Glomerular visceral epithelial cell (primary cell): ENCODE data around the gene SLC45A1.

Experiments used
- DNase-seq: peaks from one replicate; pipeline ENCODE4 v3.0.0-alpha.2; 2016; ENCODE audit errors: extremely low spot score

Gene SLC45A1

DNA sequence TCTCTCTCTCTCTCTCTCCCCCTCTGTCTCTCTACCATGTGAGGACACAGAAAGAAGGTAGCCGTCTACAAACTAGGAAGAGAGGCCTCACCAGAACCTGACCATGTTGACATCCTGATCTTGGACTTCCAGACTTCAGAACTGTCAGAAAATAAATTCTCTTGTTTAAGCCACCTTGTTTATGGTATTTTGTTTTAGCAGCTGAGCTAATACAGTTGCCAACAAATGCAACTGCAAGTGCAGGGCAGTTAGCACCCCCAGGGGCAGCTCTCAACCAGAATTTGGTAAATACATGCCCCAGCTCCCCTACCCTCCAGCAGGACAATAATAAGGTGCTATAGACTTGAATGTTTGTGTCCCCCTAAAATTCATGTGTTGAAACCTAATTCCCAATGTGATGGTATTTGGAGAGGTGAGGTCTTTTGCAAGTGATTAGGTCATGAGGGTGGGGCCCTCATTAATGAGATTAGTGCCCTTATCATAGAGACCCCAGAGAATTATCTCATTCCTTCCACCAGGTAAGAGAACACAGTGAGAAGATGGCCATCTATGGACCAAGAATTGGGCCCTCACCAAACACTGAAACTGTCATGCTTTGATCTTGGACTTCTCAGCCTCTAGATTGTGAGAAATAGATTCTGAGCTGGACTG is 6.7 kb upstream of the SLC45A1 start:
- no peak for DNase-seq

DNA sequence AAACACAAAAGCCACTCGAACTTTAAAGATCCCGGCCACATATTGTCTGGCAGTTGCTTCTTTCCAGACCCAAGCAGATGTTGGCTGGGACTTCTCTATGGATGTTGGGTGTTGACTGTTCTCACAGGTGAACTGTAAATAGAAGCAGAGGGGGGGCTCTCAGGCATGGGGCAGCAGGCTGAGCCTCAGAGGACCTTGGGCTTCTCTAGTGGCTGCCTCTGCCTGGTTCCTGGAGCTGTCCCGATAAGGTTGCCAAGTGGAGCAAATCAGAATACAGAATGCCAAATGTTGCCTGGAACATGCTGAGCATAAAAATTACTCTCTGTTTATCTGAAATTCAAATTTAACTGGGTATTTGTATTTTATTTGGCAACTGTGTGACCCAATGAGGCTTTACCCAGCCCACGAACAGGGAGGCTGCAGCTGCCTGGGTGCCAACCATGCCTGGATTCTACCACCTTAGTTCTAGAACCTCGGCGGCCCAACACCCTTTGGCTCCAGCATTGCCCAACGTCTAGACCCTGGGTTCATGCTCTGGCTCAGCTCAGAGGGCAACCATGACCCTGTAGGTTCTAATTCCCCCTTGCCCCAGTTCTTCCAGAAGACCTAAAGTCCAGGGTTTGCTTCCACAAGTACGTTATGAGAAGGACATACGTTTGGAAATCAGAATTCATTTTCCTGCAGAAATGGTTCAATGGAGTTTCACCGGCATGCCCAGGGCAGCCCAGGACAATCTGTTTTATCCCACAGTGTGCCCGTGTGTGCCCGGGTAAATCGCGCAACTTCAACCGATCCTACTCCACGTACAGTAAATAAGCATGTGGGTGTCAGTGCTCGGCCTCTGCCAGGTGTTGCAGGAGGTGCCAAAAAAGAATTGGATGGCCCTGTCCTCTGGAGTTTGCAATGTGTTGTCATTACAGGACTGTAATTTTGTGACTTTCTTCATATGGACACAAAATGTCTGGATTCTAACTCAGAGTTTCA is 5.4 kb upstream of the SLC45A1 start:
- DNase-seq = no peak

DNA sequence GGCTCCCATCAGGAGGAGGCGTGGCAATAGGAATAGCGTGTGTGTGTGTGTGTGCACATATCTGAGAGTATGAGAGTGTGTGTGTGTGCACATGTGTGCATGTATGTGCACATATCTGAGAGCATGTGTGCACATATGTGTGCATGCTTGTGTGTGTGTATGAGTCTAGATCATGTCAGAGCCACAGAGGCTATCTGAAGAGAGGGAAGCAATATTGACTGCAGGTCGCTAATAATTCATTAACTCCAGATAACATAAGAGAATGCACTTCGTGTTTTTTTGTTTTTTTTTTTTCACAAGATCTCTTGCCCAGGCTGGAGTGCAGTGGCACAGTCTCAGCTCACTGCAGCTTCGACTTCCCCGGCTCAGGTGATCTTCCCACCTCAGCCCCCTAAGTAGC is 4.7 kb upstream of the SLC45A1 start:
- DNase-seq = no peak

DNA sequence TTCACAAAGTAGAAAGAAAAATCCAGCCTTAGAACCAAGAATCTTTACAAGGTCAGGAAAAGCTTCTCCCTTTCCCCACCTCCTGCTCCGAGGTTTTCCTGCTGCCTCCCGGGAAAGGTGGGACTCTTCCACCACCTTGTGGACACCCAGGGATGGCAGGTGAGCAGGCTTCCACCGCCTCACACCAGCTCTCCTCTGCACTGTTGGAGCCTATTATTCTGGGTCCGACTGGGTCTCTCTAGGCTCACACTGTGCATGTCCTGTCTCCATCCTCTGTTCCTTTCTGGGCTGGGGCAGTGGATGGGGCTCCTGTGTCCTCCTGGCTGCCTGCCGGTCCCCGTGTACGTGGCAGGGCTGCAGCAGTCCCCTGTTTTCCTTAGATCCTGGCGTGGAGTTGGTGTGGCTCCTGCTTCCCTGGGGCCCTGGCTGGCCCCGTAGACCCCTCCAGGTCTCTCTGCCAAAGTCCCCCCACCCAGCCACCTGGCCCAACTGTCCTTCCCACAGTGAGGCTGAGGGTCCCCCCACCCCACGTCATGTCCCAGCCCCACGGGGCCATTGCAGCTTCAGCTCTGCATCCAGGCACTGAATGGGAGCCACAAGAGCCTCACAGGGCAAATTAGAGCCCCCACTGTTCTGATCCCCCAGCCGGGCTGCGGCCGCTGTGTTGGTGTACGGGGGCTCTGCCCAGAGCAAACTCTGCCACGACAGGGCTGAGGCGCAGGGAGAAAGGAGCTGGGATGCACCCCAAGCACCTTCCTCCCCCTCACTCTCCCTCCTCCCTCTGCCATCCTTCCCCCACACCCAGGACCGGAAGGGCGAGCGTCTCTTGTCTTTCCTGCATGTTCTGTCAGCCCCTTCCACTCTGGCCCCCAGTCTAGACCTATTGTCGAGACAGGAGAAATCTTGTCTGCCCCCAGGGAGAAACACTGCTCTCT is 3.3 kb upstream of the SLC45A1 start:
- DNase-seq = peak; percentile 79

DNA sequence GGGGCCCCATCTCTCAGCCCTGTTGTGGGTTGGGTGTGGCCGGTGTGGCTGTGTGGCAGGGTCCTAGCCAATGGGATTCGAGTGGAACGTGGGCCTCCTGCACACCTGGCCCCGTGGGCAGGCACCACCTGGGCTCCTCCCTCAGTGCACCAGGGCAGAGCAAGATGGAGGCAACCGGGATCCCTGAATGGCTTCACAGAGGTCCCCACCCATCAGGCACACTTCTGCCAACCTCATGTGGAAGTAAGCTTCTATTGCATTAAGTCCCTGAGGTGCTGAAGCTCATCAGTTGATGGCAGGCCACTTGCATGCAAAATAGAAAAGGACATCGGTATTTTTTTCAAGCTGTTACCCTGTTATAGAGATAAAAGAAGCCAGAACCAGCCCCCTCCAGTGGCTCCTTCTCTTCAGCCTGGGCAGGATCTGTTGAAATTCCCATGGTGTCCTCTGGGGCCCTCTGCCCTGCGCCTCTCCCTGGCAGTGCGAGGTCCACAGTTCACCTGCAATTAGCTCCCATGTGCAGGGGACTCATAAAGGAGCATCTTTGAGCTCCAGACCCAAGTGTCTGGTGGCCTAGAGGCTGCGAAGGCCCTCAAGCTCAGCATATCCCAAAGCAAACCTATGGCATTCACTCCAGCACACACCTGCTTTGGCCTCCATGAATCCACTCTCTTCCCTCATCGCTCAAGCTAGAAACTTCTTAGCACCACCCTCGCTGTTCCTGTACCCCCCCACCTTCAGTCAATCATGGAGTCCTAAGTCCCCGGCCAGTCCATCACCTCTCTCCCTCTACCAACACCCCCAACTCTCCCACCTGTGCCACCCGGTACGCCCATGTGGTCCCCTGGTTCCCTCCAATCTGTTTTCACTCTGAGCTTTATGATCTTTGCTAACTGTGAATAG is 2.1 kb upstream of the SLC45A1 start:
- DNase-seq = no peak

DNA sequence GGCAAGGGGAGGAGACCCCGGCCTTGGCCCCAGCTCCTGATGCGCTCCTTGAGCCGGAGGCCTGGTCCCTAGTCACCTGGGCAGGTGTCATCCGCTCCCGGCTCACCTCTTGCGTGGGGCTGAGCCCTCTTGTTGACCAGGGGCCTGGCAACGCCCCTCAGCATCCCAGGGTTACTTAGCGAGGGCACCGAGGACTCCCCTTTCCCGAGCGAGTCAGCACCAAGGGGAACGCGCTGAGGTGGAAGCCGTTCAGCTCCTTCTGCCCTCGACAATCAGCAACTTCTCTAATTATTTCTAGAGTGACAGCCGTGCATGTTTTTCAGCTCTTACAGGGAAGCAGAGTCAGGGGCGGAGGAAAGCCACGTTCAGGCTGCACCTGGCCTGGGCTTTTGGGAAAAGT is 522 bp downstream of the SLC45A1 start:
- DNase-seq = no peak

DNA sequence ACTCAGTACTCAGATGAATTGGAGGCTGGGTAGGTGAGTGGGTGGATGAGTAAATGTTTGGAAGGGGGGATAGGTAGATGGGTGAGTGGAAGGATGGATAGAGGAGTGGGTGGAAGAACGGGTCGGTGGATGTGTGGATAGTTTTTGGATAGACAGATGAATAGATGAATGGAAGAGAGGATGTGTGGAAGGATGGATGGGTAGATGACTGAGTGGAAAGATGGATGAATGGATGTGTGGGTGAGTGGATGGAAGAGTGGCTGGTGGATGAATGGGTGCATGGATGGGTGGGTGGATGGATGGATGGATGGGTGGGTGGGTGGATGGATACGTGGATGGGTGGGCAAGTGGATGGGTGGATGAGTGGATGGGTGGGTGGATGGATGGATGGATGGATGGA is 3.7 kb downstream of the SLC45A1 start:
- DNase-seq = no peak

DNA sequence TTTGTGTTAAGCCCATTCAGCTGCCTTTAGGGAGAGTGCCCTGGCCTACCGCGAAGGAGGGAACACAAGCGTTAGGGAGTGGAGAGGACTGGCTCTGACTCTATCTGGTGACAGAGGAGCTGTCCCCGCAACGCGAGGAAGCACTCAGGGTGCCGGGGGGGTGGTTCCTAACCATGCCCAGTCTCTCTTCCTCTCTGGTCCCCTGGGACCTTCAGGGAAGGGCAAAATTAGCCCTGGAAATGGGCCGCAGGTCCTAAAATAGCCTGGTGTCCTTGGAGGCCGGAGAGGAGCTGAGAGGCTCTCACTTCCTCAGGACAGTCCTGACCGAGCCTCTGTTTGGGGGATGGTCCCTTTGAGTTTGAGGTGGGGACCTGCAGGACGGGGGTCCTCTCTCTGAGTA is 5.8 kb downstream of the SLC45A1 start:
- DNase-seq = no peak

DNA sequence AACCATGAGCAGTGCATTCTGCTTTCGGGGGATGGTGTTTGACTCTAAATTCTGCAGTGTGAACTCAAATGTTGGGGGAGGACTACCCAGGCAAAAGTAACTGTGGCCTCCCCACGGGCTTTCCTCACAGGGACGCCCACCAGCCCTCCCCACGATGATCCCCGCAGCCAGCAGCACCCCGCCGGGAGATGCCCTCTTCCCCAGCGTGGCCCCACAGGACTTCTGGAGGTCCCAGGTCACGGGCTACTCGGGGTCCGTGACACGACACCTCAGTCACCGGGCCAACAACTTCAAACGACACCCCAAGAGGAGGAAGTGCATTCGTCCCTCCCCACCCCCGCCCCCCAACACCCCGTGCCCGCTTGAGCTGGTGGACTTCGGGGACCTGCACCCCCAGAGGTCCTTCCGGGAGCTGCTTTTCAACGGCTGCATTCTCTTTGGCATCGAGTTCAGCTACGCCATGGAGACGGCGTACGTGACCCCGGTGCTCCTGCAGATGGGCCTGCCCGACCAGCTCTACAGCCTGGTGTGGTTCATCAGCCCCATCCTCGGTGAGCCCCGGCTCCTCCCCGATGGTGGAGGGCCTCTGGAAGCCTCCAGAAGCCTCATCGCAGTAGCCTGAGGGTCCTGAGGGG is 6.4 kb downstream of the SLC45A1 start:
- no peak for DNase-seq

DNA sequence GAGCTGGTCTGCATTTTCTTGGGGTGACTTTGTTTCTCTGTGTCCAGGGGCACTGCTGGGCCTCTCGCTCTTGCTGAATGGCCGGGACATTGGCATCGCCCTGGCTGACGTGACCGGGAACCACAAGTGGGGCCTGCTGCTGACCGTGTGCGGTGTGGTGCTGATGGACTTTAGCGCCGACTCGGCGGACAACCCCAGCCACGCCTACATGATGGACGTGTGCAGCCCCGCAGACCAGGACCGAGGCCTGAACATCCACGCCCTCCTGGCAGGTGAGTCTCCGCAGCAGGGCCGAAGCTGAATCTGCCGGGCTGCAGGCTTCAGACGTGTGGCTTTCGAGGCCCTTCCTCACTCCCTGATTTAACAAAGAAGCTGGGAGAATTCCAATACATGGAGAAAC is 7.9 kb downstream of the SLC45A1 start:
- DNase-seq = no peak

DNA sequence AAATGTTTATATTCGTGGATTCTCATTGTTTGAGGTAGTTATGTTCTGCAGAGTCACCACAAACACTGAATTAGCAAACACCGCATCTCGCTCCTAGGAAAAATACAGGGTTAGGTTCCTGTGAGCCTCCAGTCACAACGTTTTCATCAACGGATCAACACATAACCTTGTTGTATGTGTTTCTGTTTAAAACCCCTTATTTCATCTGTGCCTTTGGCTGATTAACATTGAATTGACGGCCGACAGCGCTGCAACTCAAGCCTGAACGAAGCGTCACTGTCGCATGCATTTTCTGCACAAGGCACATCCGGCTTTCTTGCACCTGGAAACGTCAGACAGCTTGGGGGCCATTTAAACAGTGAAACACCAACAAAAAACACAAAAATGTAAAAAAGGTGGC is 8.4 kb downstream of the SLC45A1 start:
- DNase-seq = no peak

DNA sequence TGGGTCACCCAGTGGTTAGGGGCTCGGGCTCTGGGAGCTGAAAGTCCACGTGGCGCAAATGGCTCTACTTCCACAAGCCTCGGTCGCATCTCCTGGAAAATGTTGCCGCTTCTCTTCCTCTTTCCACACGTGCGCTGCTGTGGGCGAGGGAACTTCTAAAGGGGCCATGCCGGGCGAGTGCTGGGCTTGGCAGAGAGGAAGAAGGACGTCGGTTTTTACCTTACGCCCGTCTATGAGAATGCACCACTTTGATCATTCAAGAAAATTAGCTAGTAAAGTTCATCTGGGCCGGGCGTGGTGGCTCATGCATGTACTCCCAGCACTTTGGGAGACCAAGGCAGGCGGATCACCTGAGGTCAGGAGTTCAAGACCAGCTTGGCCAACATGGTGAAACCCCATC is 10.4 kb downstream of the SLC45A1 start:
- DNase-seq = no peak

DNA sequence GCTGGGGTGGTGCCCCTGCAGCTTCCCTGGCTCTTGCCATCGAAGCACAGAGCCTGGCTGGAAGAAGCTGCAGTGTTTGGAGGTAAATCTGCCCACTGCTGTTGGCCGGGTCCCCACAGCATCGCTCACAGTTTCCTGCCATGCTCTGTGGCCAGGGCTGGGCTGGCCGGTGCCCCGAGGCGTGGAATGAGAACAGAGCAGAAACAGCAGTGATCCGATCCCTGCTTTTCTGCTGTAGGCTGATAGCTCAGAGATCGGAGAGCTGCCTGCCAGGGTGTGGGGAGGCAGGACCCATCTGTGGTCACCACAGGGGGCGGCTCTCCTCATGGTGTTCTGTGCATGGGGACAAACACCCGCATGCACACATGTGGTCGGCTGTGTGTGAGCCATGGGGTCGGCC is 11.5 kb downstream of the SLC45A1 start:
- no peak for DNase-seq

DNA sequence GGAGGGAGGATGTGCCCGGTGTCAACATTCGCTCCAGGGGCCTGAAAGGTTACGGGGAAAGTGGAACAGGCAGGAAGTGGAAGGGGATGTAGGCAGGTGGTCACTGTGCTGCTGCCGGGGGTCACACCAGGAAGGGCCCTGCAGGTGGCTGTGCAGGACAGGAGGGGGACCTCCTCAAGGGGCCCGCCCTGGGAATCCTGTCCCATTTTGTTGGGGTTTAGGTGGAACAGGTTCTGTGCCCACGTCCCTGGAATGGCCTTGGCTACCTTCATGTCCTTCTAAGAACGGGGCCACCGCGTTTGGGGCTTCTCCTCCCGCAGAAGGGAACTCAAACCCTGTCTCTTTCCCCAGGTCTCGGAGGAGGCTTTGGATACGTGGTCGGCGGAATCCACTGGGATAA is 11.9 kb downstream of the SLC45A1 start:
- DNase-seq = no peak

DNA sequence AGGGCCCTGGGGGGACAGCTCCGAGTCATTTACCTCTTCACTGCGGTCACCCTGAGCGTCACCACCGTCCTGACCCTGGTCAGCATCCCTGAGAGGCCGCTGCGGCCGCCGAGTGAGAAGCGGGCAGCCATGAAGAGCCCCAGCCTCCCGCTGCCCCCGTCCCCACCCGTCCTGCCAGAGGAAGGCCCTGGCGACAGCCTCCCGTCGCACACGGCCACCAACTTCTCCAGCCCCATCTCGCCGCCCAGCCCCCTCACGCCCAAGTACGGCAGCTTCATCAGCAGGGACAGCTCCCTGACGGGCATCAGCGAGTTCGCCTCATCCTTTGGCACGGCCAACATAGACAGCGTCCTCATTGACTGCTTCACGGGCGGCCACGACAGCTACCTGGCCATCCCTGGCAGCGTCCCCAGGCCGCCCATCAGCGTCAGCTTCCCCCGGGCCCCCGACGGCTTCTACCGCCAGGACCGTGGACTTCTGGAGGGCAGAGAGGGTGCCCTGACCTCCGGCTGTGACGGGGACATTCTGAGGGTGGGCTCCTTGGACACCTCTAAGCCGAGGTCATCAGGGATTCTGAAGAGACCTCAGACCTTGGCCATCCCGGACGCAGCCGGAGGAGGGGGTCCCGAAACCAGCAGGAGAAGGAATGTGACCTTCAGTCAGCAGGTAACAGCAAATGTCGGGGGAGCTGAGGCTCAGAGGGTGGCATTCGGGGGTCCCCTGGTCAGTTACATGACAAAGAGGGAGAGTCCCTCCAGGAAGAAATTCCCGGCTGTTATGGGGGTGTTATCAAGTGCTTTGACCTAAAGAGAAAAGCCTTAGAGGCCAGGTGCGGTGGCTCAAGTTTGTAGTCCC is 12.6 kb downstream of the SLC45A1 start:
- DNase-seq = no peak

DNA sequence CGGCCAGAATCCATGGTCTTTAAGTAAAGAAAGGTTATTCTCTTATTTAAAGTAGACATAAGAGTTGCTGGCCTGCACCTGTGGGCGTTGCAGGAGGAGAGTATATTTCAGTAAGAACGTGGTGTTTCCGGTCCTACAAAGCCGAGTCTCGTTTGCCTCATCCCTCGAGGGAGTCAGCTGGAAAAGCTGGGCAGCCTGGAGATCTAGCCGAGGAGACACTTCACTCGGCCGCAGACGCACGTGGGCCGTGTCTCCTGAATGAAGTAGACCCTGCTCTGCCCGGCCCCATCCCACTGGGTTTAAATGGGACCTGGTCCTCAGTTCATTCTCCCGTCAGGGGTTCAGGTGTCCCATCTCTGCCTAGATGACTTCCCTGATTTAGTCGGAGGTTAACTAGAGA is 14.9 kb downstream of the SLC45A1 start:
- no peak for DNase-seq

DNA sequence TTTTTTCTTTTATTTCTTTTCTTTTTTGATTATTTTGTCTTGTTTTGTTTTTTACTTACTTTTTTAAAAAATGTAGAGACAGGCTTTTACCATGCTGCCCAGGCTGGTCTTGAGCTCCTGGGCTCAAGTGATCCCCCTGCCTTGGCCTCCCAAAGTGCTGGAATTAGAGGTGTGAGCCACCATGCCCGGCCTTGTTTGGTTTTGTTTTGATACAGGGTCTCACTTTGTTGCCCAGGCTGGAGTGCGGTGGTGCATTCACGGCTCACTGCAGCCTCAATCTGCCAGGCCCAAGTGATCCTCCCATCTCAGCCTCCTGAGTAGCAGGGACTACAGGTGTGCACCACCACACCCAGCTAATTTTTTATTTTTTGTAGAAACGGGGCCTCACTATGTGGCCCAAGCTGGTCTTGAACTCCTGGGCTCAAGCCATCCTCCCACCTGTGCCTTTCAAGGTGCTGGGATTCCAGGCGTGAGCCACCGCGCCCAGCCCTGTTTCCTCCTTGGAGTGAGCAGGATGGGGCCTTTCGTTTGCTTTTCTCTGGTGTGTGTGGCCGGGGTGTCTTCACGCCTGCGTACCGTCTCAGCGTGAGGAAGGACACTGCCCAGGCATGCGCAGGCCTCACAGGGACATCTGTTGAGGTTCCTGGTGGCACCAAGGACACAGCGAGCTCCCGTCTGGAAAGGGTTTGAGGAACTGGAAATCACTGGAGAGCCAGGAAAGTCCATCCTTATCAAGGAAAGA is 15.5 kb downstream of the SLC45A1 start:
- no peak for DNase-seq

DNA sequence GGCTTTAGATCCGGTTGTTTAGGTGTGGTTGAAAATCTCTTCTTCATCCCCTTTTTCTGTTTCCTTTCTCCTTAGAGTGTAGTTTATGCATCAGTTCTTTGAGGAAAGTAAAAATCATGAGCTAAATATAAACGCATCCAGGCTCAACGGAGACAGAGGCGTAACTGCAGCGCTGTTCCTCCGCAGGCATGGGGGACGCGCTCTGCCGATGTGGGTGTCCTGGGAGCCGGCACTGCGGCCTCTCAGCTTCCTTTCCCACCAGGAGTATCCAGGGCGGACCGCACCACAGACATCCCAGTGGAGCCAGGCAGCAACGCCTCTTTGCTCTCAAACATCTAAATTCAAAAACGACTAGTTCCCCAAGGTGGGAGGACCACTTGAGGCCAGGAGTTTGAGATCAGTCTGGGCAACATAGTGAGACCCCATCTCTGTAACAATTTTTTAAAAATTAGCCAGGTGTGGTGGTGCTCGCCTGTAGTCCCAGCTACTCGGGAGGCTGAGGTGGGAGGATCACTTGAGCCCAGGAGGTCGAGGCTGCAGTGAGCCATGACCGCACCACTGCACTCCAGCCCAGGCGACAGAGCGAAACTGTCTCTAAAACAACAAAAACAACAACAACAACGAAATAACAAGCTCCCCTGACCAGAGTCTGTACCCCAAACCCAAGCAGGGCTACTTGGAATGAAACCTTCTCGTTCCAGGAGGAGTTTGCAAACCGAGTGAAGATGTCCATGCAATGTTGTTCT is 16.4 kb downstream of the SLC45A1 start:
- DNase-seq = no peak
